HG02852 (cell line): ENCODE data around the gene PDE9A.

Experiments
- ATAC-seq: cut with Tn5 transposase; IDR thresholded peaks from one replicate; pipeline ENCODE4 v1.9.1; 2021; ENCODE audit warnings: mild to moderate bottlenecking, moderate library complexity; ENCODE audit not compliant: unreplicated experiment

PDE9A gene

GRCh38 chr21:42670058-42670880 lies 16.8 kb downstream of the PDE9A start:
- no peak for ATAC-seq

- no peak for ATAC-seq
Observed at GRCh38 chr21:42670884-42671283, 17.5 kb downstream of the PDE9A start.

GRCh38 chr21:42671778-42672593 lies 18.6 kb downstream of the PDE9A start:
- ATAC-seq: no peak

GRCh38 chr21:42672699-42673458 lies 19.5 kb downstream of the PDE9A start:
- ATAC-seq: no peak

- ATAC-seq: no peak
Observed at GRCh38 chr21:42673633-42674328, 20.4 kb downstream of the PDE9A start.

GRCh38 chr21:42674351-42674940 lies 21.0 kb downstream of the PDE9A start:
- ATAC-seq: no peak

GRCh38 chr21:42675403-42675802 lies 22.0 kb downstream of the PDE9A start:
- ATAC-seq: no peak

- ATAC-seq: no peak
Observed at GRCh38 chr21:42676808-42677207, 23.4 kb downstream of the PDE9A start.

- ATAC-seq: no peak
Observed at GRCh38 chr21:42677339-42678321, 24.2 kb downstream of the PDE9A start.

GRCh38 chr21:42678618-42679295 lies 25.3 kb downstream of the PDE9A start:
- ATAC-seq: no peak

- no peak for ATAC-seq
Observed at GRCh38 chr21:42679319-42680057, 26.1 kb downstream of the PDE9A start.

GRCh38 chr21:42680058-42680330 lies 26.6 kb downstream of the PDE9A start:
- no peak for ATAC-seq

GRCh38 chr21:42680429-42680828 lies 27.0 kb downstream of the PDE9A start:
- no peak for ATAC-seq

GRCh38 chr21:42681296-42682206 lies 28.1 kb downstream of the PDE9A start:
- ATAC-seq: no peak

- ATAC-seq: no peak
Observed at GRCh38 chr21:42682661-42683210, 29.3 kb downstream of the PDE9A start.

- no peak for ATAC-seq
Observed at GRCh38 chr21:42683371-42684108, 30.1 kb downstream of the PDE9A start.
